CD4-positive, alpha-beta T cell treated with Interleukin-21 for 1 hour (primary cell): ENCODE measurements around the gene RLF.
A peak's percentile ranks its signal among the peaks of the same experiment; 100 is the strongest.

ENCODE experiments used
- DNase-seq: peaks from one replicate; pipeline ENCODE4 v3.0.0-alpha.2; 2020

Gene RLF

DNA sequence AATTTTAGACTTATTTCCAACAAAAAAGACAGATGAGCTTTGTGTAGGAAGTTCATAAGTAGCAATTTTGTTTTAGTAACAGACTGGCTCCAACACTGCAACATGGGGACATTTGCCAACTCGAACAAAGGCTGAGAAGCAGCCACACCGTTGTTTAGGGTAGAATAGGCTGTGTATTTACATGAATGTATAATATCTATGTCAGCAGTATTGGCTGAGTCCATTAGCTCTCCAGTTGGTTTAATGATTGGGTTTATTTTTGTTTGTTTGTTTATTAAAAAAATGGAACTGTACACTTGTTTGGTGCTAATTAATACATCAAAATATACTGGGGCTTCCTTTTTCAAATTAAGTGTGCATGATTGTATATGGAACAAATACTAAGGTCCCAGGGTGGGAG lies 79.2 kb downstream of the RLF start:
- no peak for DNase-seq

- DNase-seq = peak; percentile 2
Measured at GRCh38 chr1:40241362-40241761, 80.2 kb downstream of the RLF start.

DNA sequence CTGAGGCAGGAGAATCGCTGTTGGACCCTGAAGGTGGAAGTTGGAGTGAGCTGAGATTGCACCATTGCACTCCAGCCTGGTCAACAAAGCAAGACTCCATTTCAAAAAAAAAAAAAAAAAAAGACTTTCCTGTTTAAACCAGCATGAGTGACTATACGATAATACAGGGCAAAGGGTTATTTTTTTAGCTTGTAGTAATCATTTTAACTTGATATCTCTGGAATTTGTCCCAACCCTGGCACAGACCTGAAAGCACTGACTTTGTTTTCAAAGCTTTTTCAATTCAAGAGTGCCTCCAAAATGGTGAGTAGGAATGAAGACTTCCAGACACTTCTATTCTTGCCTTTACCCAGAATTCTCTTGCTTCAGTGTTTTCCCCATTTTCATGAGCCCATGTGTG lies 82.2 kb downstream of the RLF start:
- no peak for DNase-seq

DNA sequence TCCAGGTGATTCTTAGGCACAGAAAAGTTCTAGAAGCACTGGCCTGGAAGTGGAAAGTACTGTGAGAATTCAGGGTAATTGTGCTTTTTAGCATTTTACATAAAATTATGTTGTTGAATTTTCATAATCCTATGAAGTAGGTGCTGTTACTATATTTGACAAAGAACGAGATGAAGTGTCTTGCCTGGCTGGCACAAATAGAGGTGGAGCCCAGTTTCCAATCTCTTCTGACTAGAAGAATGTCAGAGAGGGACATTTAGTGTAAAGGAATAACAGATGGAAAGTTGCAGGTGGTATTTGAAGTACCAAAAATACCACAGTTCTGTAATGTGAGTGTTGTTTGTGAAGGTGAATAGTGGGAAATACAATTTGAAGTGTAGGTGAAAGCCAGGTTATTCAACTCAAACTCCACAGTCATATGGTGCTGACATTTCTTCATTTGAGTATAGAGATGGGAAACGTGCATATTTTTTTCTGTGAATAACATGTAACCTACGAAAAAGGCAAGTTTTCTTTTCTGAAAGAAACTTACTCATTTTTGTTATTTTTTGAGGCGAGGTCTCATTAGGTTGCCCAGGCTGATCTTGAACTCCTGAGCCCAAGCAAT lies 83.1 kb downstream of the RLF start:
- DNase-seq = no peak

DNA sequence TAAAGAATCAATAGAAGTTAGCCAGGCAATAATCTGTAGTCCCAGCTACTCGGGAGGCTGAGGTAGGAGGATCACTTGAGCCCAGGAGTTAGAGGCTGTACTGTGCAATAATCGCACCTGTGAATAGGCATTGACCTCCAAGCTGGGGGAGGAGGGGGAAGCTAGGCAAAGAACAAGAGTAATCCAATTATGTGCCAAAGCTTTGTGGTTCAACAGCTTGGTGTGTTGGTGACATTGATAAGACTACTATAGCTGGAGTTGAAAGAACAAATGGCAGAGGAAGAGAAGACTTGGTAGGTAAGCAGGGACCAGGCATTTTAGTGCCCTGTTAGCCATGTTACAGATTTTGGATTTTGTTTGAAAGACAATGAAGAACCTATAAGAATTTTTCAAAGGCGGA lies 84.5 kb downstream of the RLF start:
- DNase-seq = no peak

DNA sequence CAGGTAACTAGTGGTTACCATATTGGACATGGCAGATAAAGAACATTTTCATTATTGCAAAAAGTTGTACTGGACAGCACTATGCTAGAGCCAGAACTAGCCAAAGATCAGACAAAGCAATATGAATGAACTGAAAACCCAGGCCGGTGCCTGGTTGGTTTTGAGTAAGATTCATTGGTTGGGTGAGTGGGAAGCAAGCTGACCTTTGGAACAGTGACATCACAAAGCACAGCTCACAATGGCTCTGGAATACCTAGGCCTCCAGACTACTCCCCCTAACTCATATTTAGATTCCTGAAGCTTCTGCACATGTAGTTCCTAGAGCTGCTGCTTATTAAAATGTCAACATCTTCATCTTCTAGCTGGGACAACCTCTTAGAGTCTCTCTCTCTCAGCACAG lies 86.5 kb downstream of the RLF start, which contains the start of gene TMCO2:
Gene TMCO2 (plus strand): TSS at position 283 of the 400 bp plus-strand sequence. CDS start 57 bp downstream, at position 340.
- no peak for DNase-seq

DNA sequence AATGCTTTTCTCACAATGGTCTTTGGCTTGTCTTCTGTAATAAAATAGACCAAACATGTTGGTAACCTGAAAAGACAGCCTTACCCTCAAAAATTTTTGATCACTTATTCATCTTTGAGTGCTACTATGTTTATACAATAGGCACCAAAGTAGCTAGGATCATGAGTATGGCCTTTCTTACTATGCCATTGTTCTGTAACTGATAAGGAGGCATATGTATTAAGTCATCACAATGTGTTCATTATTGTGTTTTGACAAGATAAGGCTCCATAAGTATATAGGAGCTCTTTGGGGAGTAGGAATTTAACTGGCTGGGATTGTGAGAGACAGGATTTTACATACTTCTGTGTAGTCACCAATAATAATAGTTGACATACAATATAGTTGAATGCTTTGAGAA lies 87.2 kb downstream of the RLF start:
- DNase-seq = no peak

DNA sequence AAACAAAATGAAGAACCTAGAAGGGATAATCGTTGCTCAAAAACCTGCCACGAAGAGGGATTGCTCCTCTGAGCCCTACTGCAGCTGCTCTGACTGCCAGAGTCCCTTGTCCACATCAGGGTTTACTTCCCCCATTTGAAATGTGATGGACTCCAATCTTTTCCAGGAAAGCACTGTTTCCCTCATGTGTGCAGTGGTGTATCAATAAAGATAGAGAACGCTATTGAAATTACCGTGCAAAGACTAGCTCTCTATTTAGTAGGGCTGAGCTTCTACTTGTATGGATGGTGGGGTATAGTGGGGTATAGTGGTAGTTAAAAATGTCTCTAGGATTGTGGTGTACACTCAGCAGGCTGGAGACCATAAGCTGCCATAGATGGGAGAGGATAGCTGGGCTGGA lies 90.3 kb downstream of the RLF start:
- no peak for DNase-seq

GRCh38 chr1:40252601-40253000 lies 91.4 kb downstream of the RLF start:
- no peak for DNase-seq

GRCh38 chr1:40255231-40255630 lies 94.0 kb downstream of the RLF start:
- DNase-seq = no peak

DNA sequence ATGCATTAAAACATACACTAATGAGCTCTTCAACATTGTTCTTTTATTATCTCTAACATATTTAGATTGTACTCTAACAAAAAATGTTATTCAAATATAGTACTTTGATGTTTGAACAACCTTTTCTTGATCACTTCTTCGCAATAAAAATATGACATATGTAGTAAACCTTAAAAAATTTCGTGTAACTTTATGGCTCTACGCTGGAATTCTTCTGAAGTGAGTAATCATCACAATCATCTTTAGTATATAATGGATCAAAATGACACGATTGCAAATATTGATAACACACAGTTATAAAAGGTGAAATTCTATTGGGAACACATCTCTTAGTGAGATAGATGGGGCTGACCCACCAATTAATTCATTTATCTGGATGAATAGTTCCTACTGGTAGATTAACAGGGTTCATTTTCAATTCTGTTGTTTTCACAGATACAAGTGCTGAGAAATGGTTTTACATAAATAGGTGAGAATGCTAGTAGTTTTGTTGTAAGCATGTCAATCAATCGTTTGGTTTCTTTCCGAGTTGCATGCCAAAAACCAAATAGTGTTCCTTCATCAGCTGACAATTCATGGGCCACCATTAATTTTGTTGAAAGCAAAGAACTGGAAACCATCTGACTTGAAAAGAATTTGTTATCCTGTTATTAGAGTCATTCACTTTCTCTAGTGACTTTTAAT lies 95.4 kb downstream of the RLF start:
- DNase-seq = peak; percentile 2

- DNase-seq = no peak
Measured at GRCh38 chr1:40257313-40257687, 96.1 kb downstream of the RLF start.

DNA sequence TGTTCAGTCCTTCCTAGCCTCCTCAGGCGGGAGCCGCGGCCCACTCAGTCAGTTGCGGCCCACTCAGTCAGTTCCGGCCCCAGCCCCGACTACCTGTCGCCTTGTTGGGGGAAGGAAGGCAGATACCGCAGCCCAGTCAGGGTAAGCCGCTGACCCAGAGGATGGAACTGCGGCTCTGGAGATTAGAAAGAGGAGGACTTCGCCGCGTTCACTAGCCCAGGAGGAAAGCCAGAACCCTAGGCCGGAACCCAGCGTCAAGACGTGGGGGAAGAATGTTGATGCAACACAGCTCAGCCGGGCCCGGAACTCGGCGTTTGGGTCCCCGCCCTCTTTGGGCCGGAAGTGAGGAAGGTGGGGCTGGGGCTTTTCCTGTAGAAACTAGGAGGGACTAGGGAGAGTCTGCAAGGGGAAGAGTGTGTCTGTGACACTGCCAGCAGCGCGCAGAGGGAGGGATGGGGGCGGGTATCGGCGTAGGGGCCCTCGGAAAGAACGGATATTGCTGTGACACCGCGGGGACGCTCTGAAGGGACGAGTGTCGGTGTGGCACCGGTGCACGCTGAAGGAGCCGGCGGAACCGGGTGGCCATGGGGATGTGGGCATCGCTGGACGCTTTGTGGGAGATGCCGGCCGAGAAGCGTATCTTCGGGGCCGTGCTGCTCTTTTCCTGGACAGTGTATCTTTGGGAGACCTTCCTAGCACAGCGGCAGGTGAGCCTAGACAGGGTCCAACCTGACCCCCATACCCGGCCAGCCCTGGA lies 96.7 kb downstream of the RLF start, which contains the start of gene ZMPSTE24:
Gene ZMPSTE24 (plus strand): TSS at position 549 of the 757 bp plus-strand sequence. CDS start 36 bp downstream, at position 585.
- peak; percentile 99 for DNase-seq

- no peak for DNase-seq
Measured at GRCh38 chr1:40258445-40258769, 97.2 kb downstream of the RLF start.

- DNase-seq = no peak
Measured at GRCh38 chr1:40264354-40264781, 103.2 kb downstream of the RLF start.

- DNase-seq = no peak
Measured at GRCh38 chr1:40265298-40265697, 104.1 kb downstream of the RLF start.

- no peak for DNase-seq
Measured at GRCh38 chr1:40265919-40266318, 104.7 kb downstream of the RLF start.

DNA sequence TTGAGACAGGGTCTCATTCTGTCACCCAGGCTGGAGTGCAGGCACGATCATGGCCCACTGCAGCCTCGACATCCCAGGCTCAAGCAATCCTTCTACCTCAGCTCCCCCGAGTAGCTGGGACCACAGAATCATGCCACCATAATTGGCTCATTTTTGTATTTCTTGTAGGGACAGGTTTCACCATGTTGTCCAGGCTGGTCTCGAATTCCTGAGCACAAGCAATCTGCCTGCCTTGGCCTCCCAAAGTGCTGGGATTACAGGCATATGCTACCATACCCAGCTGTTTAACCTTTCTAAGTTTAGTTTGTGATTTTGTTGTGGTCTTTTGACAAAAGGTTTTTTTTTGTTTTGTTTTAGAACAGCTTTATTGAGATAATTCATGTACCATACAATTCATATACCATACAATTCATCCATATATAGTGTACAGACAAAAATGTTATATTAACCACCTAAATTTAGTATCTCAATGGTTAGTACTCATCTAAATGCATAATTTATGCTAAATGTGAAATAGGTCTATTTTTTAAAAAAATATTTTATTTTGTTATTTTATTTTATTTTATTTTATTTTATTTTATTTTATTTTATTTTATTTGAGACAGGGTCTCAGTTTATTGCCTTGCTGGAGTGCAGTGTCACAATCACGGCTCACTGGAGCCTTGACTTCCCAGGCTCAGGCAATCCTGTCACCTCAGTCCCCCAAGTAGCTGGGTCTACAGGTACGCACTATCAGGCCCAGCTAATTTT lies 105.8 kb downstream of the RLF start:
- no peak for DNase-seq

GRCh38 chr1:40267767-40268187 lies 106.6 kb downstream of the RLF start:
- DNase-seq = no peak

- no peak for DNase-seq
Measured at GRCh38 chr1:40268211-40268610, 107.0 kb downstream of the RLF start.

DNA sequence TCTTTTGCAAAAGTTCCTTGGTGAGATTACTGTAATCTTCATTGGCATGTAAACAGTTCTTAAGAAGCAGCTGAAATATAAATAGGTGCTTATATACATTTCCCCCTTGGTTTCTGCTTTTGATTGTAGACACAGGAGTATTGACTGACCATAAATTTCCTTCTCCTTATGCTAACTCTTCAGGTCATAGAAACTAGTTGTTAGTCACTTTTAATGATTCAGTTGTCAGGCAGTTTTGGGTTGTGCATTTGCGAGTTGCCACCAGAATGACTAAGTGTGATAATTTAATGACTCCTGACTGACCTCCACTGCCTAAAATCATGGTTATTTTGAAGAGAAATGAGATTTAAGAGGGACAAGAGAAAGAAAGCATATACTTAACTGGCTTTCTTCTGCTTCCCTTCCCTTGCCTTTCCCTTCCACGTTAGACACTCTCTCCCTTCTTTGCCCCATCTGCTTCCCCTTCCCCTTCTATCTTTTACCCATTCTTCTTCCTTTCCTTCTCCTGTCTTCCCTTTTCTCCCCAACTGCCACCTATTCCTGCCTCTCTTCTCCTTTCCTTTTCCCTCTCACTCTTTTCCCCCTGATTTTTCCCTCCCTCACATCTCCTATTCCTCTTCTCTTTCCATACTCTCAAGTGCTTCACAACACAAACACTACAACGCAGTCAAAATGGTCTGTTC lies 109.1 kb downstream of the RLF start:
- DNase-seq = no peak

DNA sequence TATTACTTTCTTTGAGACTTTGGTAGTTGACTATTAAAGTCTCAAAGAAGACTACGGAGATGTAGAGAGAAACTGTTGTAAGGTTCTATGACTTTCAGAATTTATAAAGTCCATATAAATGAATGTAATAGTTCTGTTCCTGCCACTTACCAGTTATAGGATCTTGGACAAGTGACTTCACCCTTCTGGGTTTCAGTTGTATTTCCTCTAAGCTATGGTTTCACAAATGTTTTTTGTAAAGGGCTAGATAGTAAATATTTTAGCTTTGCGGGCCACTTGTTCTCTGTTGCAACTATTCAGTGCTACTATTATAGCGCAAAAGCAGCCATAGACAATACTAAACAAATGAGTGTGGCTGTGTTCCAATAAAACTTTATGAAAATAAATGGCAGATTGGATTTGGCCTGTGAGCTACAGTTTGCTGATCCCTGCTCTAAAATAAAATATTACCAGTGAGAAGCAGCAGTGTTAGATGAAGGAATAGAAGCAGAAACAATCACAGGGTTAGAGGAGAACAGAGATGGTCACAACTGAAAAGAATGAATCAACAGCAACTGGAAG lies 111.5 kb downstream of the RLF start:
- DNase-seq = no peak
